ENCODE measurements around the gene KLK8.
"Not testable (repeated sequence)": the region's sequence is repeated elsewhere in the genome, so short reads cannot be mapped to it uniquely, and the experiment has no call there.

Gene KLK8

GRCh38 chr19:51016798-51017683, 15.6 kb upstream of the KLK8 start:
- peak; percentile 3 for DNase-seq

GRCh38 chr19:51015691-51016267, 14.4 kb upstream of the KLK8 start:
- no peak for DNase-seq

GRCh38 chr19:51014242-51014641, 12.8 kb upstream of the KLK8 start:
- no peak for DNase-seq

GRCh38 chr19:51012661-51013190, 11.3 kb upstream of the KLK8 start:
- no peak for DNase-seq

GRCh38 chr19:51010066-51010795, 8.8 kb upstream of the KLK8 start:
- no peak for DNase-seq

- no peak for DNase-seq
Observed at GRCh38 chr19:51009061-51009891, 7.9 kb upstream of the KLK8 start.

GRCh38 chr19:51007488-51007887, 6.1 kb upstream of the KLK8 start:
- DNase-seq: no peak

GRCh38 chr19:51006406-51006805, 5.0 kb upstream of the KLK8 start:
- no peak for DNase-seq

GRCh38 chr19:51005248-51005647, 3.8 kb upstream of the KLK8 start:
- DNase-seq: no peak

- no peak for DNase-seq
Observed at GRCh38 chr19:51003316-51003715, 1.9 kb upstream of the KLK8 start.

- DNase-seq: no peak
Observed at GRCh38 chr19:51002542-51003311, 1.3 kb upstream of the KLK8 start.

GRCh38 chr19:51002089-51002532, 707 bp upstream of the KLK8 start:
- no peak for DNase-seq

GRCh38 chr19:51000981-51001380, 423 bp downstream of the KLK8 start:
- no peak for DNase-seq

- no peak for DNase-seq
Observed at GRCh38 chr19:51000426-51000825, 978 bp downstream of the KLK8 start.

- no peak for DNase-seq
Observed at GRCh38 chr19:50998686-50999085, 2.7 kb downstream of the KLK8 start.

- DNase-seq: no peak
Observed at GRCh38 chr19:50998061-50998460, 3.3 kb downstream of the KLK8 start.

- DNase-seq: no peak
Observed at GRCh38 chr19:50994129-50994528, 7.3 kb downstream of the KLK8 start.

GRCh38 chr19:50992666-50993035, 8.8 kb downstream of the KLK8 start:
- DNase-seq: no peak

GRCh38 chr19:50984416-50984815, 17.0 kb downstream of the KLK8 start:
- not testable (repeated sequence) for DNase-seq

- DNase-seq: no peak
Observed at GRCh38 chr19:50983625-50984292, 17.6 kb downstream of the KLK8 start, which contains the start of gene KLK7. Gene KLK7, minus strand, starts transcription at chr19:50983917. Its CDS starts 1,518 bp downstream, at chr19:50982399.

GRCh38 chr19:50982186-50982585, 19.2 kb downstream of the KLK8 start:
- no peak for DNase-seq
